ENCODE results near the gene ANGPTL4.
"Not testable (repeated sequence)": the region's sequence is repeated elsewhere in the genome, so short reads cannot be mapped to it uniquely, and the experiment has no call there.

Gene ANGPTL4

GRCh38 chr19:8334458-8335342 is 29.3 kb upstream of the ANGPTL4 start:
- DNase-seq (ENCODE audit: low spot score), result peak; percentile 62

DNA sequence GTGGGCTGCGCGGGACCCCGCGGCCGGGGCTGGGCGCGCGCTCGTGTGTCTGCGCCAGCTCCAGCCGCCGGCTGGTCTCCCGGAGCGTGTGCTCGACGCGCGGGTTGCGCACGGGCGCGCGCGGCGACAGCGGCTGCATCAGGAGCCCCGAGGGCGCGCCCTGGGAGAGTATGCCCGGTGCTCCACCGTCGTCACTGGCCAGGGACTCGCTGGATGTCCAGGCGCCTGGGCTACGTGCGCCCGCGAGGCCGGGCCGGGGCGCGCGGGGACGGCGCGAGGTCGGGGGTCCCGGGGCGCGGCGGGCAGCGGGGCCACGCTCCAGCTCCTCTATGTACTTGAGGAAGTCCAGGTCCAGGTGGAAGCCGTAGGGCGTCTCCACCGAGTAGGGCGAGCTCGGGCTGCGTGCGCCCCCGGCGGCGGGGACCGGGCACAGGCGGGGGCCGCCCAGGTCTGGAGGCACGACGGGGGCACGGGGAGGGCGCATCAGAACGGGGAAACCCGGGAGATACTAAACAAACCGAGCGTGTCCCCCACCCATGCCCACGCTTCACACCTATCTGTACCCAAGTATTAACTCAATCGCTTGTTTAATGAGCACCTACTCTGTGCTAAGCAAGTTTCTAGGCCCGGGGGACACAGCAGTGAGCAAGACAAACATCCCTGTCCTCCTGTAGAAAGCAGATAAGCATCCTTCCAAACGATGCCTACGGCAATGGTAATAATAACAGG is 28.4 kb upstream of the ANGPTL4 start:
- DNase-seq (ENCODE audit: low spot score), result no peak

DNA sequence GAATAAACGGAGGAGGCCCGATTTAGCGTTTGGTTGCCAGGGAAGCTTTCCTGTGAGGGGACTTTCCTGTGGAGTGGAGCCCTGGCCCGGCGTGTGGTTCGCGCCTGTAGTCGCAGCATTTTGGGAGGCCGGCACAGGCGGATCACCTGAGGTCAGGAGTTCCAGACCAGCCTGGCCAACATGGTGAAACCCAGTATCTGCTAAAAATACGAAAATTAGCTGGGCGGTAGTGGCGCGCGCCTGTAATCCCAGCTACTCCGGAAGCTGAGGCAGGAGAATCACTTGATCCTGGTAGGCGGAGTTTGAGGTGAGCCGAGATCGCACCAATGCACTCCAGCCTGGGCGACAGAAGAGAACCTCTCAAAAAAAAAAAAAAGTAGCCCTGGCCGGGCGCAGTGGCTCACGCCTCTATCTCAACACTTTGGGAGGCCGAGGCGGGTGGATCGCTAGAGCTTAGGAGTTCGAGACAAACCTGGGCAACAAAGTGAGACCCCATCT is 27.8 kb upstream of the ANGPTL4 start:
- no peak for DNase-seq (ENCODE audit: low spot score)

- DNase-seq (ENCODE audit: low spot score), result no peak
Measured at GRCh38 chr19:8336660-8337059, 27.3 kb upstream of the ANGPTL4 start.

DNA sequence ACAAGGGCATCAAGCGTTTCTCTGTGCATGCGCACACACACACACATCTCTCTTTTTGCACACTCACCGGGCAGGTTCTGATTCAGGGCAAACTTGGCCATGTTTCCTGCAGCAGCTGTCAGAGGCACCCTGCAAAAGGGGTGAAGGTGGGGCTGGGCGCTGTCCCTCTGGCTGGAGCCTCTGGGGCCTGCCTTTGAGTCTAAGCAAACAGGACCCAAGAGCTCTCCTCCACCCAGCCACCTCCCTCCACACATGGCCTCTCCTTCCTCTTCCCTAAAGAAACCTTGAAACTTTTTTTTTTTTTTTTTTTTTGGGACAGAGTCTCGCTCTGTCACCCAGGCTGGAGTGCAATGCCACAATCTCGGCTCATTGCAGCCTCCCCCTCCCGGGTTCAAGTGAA is 26.2 kb upstream of the ANGPTL4 start:
- DNase-seq (ENCODE audit: low spot score), result no peak

GRCh38 chr19:8338835-8339234 is 25.1 kb upstream of the ANGPTL4 start:
- DNase-seq (ENCODE audit: low spot score), result no peak

DNA sequence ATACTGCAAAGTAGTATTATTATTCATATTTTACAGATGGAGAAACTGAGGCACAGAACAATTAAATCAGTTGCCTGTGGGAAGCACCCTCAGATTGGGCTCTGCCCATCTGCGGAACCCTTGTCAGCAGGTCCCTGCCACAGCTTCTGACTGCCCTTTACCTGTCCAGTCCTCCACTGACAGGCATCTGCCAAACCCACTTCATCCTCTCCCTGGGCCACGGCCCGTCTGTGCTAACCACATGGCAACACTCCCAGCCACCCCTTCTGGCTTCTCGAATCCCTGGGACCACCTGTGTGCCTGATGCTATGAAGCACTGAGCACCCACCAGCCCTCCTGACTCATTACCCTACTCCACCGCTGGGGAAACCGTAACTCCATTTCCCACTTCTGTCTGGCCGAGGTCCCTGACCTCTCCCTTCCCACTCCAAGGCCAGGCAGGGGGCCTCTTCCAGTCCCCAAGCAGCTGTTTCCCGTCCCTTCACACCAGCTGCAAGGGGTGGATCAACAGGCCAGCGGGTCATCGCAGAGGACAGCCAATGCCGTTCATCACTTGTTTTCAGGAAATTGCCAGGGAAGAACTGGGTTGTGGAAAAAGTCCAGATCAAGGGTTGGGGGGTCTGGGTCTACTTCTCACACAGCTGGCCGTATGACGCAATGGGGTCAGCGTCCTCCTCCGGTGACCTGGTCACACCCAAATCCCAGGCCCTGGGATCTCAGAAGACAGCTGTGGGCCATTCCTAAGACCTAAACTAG is 23.4 kb upstream of the ANGPTL4 start:
- DNase-seq (ENCODE audit: low spot score), result no peak

- not testable (repeated sequence) for DNase-seq (ENCODE audit: low spot score)
Measured at GRCh38 chr19:8341504-8341903, 22.5 kb upstream of the ANGPTL4 start.

- DNase-seq (ENCODE audit: low spot score), result no peak
Measured at GRCh38 chr19:8342316-8342683, 21.7 kb upstream of the ANGPTL4 start.

GRCh38 chr19:8342684-8343482 is 21.1 kb upstream of the ANGPTL4 start, which contains the start of gene KANK3:
TSS of gene KANK3 (minus strand) at chr19:8343262. CDS start at chr19:8337828, 5,434 bp downstream.
- DNase-seq (ENCODE audit: low spot score), result peak; percentile 99

DNA sequence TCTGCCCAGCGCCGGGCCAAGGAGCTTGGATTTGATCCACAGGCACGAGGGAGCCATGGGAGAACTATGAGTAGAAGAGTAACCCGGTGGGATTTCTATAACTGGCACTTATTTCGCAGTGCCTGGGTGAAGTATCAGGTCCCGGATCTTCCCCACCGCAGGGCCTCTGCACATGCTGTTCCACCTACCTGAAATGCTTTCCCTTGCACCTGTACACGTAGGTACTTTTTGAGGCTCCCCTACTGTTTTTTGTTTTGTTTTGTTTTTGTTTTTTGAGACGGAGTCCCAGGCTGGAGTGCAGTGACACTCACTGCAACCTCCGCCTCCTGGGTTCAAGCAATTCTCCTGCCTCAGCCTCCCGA is 20.5 kb upstream of the ANGPTL4 start:
- no peak for DNase-seq (ENCODE audit: low spot score)

- not testable (repeated sequence) for DNase-seq (ENCODE audit: low spot score)
Measured at GRCh38 chr19:8349629-8350372, 14.2 kb upstream of the ANGPTL4 start.

DNA sequence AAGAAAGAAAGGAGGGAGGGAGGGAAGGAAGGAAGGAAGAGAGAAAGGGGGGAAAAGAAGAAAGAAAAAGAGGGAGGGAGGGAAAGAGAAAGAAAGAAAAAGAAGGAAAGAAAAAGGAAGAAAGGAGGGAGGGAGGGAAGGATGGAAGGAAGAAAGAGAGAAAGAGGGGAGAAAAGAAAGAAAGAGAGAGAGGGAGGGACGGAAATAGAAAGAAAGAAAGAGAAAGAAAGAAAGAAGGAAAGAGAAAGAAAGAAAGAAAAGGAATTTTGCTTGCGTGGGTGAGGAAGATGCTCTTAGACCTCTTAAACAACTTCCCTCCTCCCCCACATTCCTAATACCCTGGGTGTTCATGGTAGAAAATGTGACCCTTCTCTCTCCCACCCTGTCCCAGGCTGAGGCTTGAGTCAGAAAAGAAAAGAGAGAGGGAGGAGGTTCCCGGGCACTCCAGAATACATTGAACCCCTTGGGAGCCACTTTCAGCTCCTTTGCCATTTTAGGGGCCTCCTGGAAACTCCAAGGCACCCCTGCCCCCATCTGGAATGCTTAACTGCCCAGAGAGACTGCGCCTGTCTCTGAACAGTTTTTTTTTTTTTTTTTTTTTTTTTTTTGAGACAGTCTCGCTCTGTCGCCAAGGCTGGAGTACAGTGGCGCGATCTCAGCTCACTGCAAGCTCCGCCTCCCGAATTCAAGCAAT is 11.7 kb upstream of the ANGPTL4 start:
- DNase-seq (ENCODE audit: low spot score), result peak; percentile 57

GRCh38 chr19:8352845-8353244 is 11.1 kb upstream of the ANGPTL4 start:
- not testable (repeated sequence) for DNase-seq (ENCODE audit: low spot score)

DNA sequence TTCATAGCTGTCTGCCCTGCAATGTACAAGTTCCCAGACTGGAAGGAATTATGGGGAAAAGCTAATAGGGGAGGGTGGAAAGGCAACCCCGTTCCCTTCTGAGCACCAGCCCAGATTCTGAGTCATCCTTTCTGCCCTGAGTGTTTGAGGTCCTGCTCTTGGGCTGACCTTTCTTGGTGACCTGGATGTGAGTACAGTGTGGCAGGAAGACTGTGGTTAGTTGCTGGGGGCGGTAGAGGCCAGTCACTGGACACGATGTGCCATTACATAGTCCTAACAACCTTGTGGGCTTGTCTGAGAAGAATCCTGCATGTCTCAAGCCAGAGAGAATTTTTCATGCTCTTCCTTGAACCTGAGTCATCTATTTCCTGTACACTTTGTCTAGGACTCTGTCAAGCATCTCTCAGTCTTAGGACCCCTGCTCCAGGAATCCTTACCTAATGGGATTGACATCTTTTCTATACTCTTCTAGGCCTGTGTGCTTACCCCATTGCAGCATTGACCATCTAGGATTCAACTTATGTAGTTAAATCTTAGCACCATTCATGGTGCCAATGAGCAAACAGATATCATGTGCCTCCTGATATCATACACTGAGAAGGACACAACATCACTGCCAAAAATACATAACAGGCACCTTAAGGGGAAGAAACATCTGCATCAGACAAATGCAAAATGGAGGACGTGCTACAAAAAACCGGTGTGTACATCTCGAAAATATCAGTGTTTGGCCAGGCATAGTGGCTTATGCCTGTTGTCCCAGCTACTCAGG is 8.1 kb upstream of the ANGPTL4 start:
- DNase-seq (ENCODE audit: low spot score), result peak; percentile 71

DNA sequence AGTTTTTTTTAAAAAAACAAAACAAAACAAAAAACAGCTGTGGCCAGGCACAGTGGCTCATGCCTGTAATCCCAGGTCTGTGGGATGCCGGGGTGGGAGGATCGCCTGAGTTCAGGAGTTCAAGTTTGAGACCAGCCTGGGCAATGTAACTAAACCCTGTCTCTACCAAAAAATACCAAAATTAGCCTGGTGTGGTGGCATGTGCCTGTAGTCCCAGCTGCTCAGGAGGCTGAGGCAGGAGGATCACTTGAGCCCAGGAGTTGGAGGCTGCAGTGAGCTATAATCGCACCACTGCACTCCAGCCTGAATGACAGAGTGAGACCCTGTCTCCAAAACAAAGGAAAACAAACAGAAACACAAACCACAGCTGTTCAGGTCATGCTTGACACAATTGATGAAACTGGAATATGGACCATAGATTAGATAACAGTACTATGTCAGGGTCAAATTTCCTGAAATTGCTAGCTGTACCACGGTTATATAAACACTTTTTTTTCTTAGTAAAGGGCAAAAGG is 6.9 kb upstream of the ANGPTL4 start:
- DNase-seq (ENCODE audit: low spot score), result no peak

GRCh38 chr19:8358948-8359347 is 5.0 kb upstream of the ANGPTL4 start:
- DNase-seq (ENCODE audit: low spot score), result no peak

GRCh38 chr19:8360196-8360595 is 3.8 kb upstream of the ANGPTL4 start:
- DNase-seq (ENCODE audit: low spot score), result no peak
